GM12878 (cell line): Measurements from ENCODE around the gene DIP2B. TPM values are rescaled to one million over a fixed set of nuclear protein-coding genes. Genes with fewer than 3 reads are reported as not detected.

Source experiments
- BCL3 ChIP-seq: IDR thresholded peaks from 2 replicates; pipeline ENCODE4 v1.6.1; 2011; ENCODE audit warnings: borderline replicate concordance, low read depth, mild to moderate bottlenecking, moderate library complexity, low read length; ENCODE audit not compliant: insufficient read depth, poor library complexity, severe bottlenecking
- CEBPZ ChIP-seq: fragments of 150-350 bp; IDR thresholded peaks from 2 replicates; pipeline ENCODE4 v1.6.1; 2016; ENCODE audit warnings: low read depth, low read length
- E2F8 ChIP-seq: fragments of 450-650 bp; IDR thresholded peaks from 2 replicates; pipeline ENCODE4 v1.6.1; 2018; ENCODE audit warnings: mild to moderate bottlenecking, low read depth, moderate library complexity; ENCODE audit not compliant: partially characterized antibody
- RAD21 ChIP-seq: IDR thresholded peaks from 2 replicates; pipeline ENCODE4 v1.6.1; 2011; ENCODE audit warnings: mild to moderate bottlenecking, low read depth, low read length, moderate library complexity; ENCODE audit not compliant: insufficient read depth
- ZZZ3 ChIP-seq: IDR thresholded peaks from 2 replicates; pipeline ENCODE4 v1.6.1; 2011; ENCODE audit warnings: low read depth; ENCODE audit not compliant: control insufficient read depth, insufficient read length
- polyA plus RNA-seq, 11 experiments: library from polyadenylated mRNA; depleted of rRNA in 4 of 11; unstranded in 6 of 11; stranded (reverse) in 5 of 11; fragments of >200 nt; fragmentation: Nextera tagmentation in 4 of 11; fragmentation: Illumina TruSeq in 1 of 11; extraction: Ambion mirVana in 4 of 11; extraction: Trizol in 1 of 11; gene quantifications; 1 replicate in 1 of 11; 2 replicates in 10 of 11; pipeline versions ENCODE4 v1.2.1 to v1.2.3, GENCODE V29; 2011 to 2016; ENCODE audit warnings: inconsistent platforms in 2 of 11, missing spikeins in 2 of 11, low read depth in 1 of 11
- total RNA-seq, 4 experiments: library from RNA; depleted of rRNA in 3 of 4; stranded (reverse); fragments of >200 nt in 3 of 4; fragmentation: Illumina TruSeq in 1 of 4; extraction: Trizol in 1 of 4; gene quantifications; 2 replicates each; pipeline versions ENCODE4 v1.2.1 to v1.2.3, GENCODE V29; 2013 to 2021

Gene DIP2B
- total and polyA plus RNA-seq, 10 of the 15 experiments (the other 5 are each of a cell fraction or from before 2014, with no cell fraction given) = 4.5 to 30.0 (median 18.6) TPM

- no peak for TF ChIP-seq CEBPZ
- no peak for TF ChIP-seq RAD21
- no peak for TF ChIP-seq ZZZ3
- no peak for TF ChIP-seq E2F8
- no peak for TF ChIP-seq BCL3
Measured at GRCh38 chr12:50519353-50519752, 14.6 kb downstream of the DIP2B start (continued).
